NCI-H2227 (cell line): Measurements from ENCODE around the gene TNFSF13B.
"Not testable (repeated sequence)": the region's sequence is repeated elsewhere in the genome, so short reads cannot be mapped to it uniquely, and the experiment has no call there.

Experiments used
- DNase-seq: peaks from one replicate; lab custom pipeline; 2025; ENCODE audit not compliant: unreplicated experiment; lab: John Stamatoyannopoulos, UW

Gene TNFSF13B, protein sequence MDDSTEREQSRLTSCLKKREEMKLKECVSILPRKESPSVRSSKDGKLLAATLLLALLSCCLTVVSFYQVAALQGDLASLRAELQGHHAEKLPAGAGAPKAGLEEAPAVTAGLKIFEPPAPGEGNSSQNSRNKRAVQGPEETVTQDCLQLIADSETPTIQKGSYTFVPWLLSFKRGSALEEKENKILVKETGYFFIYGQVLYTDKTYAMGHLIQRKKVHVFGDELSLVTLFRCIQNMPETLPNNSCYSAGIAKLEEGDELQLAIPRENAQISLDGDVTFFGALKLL

DNA sequence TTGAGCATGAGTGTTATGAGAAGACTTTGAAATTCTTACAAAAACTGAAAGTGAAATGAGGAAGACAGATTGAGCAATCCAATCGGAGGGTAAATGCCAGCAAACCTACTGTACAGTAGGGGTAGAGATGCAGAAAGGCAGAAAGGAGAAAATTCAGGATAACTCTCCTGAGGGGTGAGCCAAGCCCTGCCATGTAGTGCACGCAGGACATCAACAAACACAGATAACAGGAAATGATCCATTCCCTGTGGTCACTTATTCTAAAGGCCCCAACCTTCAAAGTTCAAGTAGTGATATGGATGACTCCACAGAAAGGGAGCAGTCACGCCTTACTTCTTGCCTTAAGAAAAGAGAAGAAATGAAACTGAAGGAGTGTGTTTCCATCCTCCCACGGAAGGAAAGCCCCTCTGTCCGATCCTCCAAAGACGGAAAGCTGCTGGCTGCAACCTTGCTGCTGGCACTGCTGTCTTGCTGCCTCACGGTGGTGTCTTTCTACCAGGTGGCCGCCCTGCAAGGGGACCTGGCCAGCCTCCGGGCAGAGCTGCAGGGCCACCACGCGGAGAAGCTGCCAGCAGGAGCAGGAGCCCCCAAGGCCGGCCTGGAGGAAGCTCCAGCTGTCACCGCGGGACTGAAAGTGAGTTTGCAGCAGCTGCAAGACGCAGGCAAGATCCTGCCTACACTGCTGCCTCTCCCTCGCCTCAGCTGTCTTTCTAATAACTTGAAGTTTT, at the start of gene TNFSF13B:
Gene TNFSF13B (plus strand): TSS at position 118 of the 728 bp plus-strand sequence. CDS start 178 bp downstream, at position 296.
- peak; percentile 12 for DNase-seq

DNA sequence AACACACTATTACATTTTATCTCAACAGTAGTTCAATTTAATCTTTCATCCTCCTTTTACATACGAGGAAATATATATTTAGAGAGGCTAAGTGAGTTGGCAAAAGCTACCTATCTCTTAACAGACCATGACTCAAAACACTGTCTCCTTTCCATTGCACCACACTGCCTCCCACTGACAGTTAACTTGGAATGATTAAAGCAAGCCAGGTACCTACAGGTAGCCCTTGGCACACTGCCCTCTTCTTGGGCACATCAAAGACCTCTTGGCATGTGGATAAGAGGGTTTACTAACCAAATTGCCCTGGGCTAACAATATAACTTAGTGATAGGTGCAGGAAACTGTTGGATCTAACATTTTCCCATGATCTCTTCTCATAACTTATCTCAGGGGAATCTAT, 49.5 kb upstream of the TNFSF13B start:
- DNase-seq: no peak

DNA sequence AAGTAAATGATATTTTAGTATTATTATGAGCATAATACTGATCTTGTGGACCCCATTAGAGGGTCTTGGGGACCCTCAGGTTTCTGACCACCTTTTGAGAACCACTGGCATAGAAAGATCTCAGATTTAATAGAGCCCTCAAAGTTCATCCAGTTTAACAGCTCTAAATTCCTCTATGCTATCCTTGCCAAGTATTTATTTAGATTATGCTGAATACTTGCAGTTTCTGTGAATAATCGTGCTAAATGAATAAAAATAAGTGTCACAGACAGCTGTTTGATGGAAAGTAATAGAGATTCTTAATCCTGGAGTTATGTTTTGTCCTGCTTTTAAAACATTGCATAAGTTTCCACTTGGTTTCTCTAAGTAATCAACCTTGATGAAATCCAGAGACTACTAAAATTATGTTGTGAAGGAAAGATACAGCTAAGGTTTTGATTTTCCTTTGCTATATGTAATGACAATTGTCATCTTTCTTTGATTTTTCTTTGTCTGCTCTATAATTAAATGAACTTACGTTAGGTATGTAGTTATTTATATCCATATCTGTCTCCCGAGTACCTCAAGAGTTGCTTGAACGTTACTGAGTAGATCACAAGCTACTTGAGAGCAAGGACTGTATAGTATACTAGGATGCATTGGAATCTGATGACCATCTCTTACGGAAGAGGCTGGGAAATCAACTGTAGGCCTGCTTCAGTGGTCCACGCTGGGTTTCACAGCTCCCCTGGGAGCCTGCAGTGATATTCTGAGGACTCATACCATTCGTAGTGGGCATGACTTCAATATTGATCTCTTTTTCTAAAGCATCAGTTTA, 45.6 kb upstream of the TNFSF13B start:
- no peak for DNase-seq

DNA sequence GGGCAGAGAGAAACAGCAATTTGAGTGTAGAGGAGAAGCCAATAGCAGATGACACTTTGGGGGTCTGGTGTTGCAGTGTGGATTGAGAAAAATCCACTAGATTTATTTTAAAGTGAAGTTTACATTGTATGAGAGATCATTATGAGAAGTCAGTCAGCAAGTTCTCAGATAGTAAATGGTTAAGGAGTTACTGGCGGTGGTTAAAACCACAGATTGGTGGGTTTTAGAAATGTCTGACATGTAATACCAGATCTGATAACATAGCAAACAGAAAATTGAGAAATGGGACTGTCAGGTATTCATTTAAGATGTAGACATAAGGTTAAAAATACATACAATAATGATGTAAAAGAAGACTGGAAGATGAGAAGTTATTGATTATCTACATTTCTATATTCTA, 44.1 kb upstream of the TNFSF13B start:
- DNase-seq: no peak

DNA sequence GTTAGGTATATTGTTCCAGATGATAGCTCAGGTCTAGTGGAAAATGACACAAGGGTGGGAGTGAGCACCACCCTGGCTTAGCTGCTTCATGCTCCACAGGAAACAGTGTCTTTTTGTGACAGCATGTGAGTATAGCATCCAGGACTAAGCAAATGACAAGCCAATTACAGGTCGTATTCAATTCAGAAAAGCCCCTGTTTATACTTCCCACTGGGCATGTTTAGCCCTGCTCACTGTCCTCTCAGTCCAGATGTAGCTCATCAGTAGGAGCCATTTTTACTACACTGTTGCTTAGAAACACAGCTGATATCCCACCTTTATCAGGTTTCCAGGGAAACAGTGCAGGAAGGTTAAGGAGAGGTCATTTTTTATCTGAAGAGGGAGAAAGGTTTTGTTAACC, 43.3 kb upstream of the TNFSF13B start:
- peak; percentile 66 for DNase-seq

DNA sequence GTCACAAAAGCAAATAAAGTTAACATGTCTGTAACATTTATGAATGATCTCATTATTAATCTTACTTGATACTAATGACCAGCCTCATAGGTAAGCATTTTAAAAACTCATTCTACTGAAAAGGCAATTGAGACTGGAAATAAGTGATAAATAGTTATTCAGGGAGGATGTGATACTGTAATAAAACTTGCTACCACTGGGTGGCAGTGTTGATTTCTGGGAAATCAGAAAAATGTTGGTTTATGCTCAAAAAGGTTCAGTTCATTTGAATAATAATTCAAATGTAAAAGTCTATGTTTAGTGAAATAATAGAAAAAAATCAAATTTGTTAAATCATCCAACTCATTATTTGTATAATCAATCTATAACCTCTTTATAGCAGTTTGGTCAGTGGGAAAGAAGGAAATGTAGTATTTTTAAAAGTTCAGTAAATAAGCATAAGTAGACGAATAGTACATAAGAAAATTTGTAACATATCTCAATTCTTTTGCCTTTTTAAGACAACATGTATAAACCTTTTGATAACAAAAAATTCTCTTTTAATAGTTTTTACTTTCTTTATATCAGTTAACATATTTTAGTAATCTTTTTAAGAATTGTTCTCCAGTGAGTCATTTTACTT, 41.8 kb upstream of the TNFSF13B start:
- DNase-seq: peak; percentile 27

DNA sequence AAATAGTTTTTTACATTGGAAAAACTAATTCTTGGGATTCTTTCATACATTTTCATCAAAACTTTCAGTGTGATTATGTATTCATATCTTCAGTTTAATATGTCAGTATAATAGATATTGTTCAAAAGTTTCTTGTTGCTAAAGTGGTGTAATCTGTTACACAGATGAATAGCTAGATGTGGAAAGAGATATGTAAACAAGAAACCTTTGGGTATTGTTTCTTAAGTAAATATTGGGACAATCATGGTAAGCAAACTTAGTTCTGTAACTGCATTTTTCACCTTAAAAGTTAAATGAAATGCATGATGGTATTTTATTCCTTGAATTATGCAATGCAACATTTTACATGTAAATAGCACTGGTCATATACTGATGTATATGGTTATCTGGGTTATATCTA, 39.1 kb upstream of the TNFSF13B start:
- no peak for DNase-seq

DNA sequence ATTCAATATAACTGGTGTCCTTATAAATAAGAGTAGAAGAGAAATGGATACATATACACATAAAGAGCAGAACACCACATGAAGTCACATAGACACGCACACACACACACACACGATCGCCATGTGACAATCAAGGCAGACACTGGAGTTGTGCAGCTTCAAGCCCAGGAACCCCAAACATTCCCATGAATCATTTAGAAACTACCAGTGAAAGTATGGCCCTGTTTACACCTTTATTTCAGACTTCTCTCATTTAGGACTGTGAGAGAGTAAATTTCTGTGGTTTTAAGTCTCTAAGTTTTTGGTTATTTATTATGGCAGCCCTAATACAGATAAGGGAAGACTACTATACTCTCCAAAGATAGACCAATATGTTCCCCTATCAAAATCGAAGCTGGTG, 20.4 kb upstream of the TNFSF13B start:
- no peak for DNase-seq

DNA sequence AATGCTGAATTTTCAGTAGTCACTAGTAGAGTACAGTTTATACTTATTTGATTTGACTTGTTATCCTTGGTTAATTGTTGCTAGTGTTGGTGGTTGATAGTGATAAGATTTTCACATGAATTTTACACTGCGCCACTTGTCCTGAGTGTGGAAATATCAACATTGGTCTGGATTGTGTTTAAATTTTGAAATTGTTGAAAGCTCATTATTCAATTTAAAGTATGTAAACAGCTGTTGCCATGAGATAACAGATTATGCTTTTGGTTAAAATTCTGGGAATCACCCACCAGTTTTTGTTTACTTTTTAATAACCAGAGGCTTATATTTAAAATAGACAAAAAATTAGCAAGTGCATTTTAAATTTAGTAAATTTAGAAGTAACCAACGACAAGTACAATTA, 12.3 kb upstream of the TNFSF13B start:
- no peak for DNase-seq

DNA sequence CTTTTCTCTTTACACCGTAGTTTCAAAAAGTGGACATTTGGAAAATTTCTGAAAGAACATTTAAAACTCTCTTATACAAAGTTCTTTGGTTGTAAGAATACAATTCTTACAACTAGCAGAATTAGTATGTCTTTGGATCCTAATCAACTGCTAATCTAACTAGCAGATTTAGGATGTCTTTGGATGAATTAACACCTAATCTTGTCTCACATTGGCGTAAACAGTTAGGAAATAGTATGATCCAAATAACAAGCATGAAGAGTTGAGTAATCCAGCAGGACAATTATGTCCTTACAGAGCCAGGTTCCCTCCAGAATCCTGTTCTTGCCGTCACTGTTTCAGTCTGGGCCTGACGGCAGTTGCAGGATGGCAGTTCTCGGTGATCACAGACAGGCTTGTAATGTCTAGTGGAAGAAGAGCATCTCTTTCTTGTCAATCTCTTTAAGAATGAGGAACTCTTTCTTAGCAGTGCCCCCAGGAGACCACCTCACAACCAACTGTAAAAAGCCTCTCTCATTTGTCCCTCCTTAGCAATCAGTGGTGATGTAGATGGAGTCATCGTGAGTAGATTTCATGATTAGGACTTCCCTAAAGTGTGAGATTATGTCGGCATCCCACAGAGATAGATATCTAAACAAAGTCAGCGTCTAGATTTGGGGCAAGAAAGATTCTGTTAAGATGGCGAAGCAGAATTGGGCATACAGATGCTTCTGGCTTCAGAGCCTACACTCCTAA, 5.7 kb upstream of the TNFSF13B start:
- no peak for DNase-seq

DNA sequence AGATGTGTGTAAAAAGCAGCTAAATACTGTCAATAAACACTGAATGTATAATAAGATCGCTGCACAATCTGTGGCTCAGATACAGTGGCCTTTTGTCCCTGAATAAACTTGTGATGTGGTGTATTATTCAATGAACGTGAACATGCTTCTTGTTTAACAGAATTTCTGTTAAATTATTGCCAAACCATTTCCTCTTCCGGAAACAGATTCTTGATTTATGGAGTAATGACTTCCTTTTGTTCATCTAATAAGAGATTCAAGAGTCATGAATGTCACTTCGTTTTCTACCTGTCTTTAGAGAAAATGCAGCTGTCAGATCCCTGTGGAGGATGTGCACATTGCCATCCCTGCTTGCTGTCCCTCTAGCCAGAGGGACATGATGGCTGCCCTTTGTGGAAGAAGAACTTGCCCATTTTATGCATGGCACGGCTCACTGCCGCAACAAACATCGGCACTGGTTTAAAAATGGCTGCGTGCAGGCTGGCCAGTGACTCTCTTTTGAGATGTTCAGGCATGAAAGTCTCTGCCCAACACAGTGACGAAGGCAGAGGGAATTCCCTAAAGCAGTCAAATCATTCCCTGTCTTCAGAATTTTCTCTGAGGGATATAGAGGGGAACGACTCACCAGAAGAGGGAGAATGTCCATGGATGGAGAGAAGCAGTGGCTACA, 3.1 kb upstream of the TNFSF13B start:
- DNase-seq: no peak

DNA sequence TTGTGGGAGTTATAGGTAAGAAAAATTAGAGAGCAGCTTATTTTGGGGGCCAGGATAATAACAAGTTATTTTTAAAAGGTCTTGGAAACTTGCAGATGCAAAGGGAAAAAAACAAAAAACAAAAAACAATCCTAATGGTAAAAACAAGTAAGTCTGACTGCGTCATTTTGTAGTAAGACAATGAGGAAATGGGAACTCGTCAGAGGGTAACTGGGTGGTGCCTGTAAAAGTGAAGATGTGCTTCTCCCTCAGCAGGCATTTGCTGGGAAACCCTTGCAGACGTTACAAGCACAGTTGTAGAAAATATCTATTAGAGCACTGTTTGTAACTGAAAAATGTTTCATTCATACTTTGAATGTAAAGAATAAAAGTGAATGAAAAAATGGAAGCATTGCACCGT, 2.2 kb upstream of the TNFSF13B start:
- DNase-seq: no peak

DNA sequence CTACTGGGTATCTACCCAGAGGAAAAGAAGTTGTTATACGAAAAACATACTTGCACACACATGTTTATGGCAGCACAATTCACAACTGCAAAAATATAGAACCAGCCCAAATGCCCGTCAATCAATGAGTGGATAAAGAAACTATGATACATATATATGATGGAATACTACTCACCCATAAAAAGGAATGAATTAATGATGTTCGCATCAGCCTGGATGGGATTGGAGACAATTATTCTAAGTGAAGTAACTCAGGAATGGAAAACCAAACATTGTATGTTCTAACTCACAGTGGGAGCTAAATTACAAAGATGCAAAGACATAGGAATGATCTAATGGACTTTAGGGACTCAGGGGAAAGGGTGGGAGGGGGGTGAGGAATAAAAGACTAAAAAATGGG, 1.7 kb upstream of the TNFSF13B start:
- not testable (repeated sequence) for DNase-seq

DNA sequence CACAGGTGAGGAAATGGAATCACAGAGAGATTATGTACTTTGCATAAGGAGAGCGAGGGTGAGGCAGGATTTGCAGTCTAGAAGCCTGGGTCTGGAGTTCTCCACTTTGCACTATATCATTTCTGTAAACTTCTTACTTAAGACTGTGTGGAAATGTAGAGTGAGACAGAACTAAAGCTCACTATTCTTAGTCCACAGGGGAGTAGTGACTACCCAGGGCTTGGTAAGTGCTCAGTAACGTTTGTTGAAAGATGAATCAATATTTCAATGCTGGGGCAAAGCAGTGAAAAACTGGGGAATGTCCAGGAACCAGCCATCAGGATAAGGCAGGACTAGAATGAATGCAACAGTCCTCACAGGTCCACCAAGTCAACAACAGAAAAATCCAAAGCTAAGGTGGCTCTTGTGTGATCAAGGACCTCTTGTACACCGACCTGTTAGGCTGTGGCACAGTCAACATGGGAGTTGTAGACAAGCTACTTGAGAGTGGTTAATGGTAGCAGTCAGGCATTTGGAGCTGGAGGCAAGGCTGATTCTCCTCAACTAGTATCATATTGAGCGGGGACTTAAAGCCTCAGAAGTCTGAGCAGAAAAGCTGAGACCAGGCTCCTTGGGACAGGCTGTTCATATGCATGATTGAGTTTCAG, 929 bp upstream of the TNFSF13B start:
- DNase-seq: no peak

DNA sequence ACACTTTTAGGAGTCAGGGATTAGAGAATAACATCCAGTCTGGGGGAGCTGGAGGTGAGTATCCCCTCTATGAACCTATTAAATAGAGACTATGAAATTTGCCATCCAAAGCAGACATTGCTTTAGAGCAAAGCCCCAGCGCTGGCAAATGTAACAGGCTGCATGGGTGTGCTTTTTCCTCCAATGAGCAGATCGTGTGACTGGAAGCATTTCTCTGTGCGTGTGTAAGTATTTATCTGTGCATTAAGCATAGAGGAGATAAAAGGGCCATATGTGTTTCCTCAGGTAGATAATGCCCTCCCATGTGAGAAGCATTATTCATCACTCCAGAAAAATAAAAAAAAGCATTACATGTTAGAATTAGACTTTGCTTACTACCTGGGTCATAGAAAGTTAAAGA, 924 bp downstream of the TNFSF13B start:
- no peak for DNase-seq

DNA sequence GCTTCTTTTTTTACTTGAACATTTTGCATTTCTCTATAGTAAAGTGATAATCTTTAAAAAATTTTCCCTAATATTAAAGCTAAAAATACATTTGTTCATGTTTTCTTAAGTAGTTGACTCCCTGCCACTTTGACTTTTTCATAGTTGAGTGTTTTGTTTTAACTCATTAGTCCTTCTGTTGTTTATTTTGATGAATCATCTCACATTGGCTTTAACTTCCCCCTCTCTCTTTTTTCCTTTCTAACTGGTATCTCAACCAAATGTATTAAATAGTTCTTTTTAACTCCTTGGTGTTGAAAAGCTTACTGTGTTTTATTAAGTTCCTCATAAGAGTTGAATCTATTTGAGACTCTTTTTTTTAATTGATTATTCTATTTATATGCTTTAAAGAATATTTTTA, 2.8 kb downstream of the TNFSF13B start:
- DNase-seq: no peak

DNA sequence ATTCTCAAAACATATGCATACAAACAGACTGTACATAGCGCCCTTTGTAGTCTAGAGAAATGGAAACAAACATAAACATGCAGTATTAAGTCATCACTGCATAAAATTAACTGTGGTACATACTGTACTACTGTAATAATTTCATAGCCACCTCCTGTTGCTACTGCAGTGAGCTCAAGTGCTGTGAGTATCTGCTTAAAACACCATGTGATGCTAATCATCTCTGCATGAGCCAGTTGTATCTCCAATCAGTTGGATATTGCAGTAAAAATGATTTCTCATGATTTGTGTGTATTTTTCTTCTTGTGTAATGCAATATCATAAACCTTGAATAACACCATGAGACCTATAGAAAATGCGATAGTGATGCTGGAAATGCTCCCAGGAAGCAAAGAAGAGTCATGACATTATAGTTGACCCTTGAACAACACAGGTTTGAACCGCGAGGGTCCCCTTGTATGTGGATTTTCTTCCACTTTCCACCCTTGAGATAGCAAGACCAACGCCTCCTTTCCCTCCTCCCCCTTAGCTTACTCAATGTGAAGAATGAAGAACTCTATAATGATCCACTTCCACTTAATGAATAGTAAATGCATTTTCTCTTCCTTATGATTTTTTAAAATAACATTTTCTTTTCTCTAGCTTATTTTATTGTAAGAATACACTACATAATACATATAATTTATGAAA, 4.1 kb downstream of the TNFSF13B start:
- DNase-seq: no peak

DNA sequence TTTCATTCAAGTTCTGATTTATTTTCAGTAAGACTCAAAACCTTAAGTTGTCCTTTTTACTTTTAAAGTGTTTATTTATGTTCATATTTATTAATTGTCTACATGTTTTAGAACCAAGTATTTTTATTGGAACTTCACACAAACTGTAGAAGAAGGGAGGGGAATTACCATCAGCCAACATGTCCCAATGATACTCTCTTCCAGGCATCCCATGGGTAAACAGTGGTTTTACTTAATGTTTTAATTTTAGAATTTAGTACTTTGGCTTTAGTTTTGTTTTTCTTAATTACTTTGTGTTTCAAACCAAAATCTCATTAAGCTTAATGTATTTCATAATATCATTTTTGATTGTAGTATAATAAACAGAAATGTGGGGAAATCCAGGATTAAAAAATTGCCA, 5.2 kb downstream of the TNFSF13B start:
- no peak for DNase-seq

DNA sequence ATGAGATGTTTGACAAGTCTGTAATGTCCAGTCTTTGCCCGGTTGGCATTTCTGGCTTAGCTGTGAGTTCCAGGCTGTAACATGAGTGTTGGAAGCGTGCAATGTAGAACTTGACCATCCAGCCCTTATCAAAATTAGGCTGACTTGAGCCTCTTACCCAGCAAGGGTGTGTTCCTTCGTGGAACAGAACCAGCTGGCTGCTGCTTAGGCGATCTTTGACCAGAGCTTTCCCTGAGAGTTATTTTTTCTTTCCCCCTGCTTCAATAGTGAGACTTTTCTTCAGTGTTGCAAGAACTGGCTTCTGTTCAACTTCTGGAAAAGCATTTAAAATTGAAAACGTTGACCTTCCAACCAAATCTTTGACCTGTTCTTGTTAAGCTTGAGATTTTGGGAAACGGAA, 6.5 kb downstream of the TNFSF13B start:
- DNase-seq: no peak
